Keratinocyte (primary cell): ENCODE measurements around the gene DPH2. TPM values are rescaled to one million over a fixed set of nuclear protein-coding genes. Genes with fewer than 3 reads are reported as not detected.

Experiments
- DNase-seq: peaks from one replicate; pipeline ENCODE4 v3.0.0-alpha.2; 2011; ENCODE audit warnings: low read depth, missing footprints, low spot score
- FAIRE-seq: peaks from 2 replicates; lab custom pipeline; 2011; peaks lifted over from hg19 to GRCh38; lab: Jason Lieb, UNC
- H2AFZ ChIP-seq: 2 replicates; pipeline ENCODE4 v1.6.0; 2012; ENCODE audit warnings: low read length, control low read depth, inconsistent platforms; ENCODE audit not compliant: control insufficient read depth
- H3K27ac ChIP-seq: 2 replicates; pipeline ENCODE4 v1.5.1; 2011; ENCODE audit warnings: low read length; ENCODE audit not compliant: control insufficient read depth, insufficient read depth
- H3K27me3 ChIP-seq: 3 replicates; pipeline ENCODE4 v1.6.0; 2011; ENCODE audit warnings: low read length; ENCODE audit not compliant: control insufficient read depth, insufficient read depth; ENCODE audit errors: extremely low read depth
- H3K36me3 ChIP-seq, 2 experiments: 2 replicates in 1 of 2; 3 replicates in 1 of 2; pipeline ENCODE4 v1.5.1; 2011; ENCODE audit warnings: low read length in 2 of 2, mild to moderate bottlenecking in 1 of 2; ENCODE audit not compliant: control insufficient read depth in 2 of 2, insufficient read depth in 2 of 2; ENCODE audit errors: extremely low read depth in 1 of 2
- H3K4me1 ChIP-seq: 3 replicates; pipeline ENCODE4 v1.5.1; 2011; ENCODE audit warnings: low read length; ENCODE audit not compliant: control insufficient read depth, insufficient read depth; ENCODE audit errors: extremely low read depth
- H3K4me2 ChIP-seq: 3 replicates; pipeline ENCODE4 v1.6.0; 2011; ENCODE audit warnings: low read depth, low read length; ENCODE audit not compliant: control insufficient read depth, insufficient read depth; ENCODE audit errors: extremely low read depth
- H3K4me3 ChIP-seq, 3 experiments: fragments of 200-600 bp in 1 of 3; sonication (generic) in 1 of 3; 2 replicates in 2 of 3; 3 replicates in 1 of 3; pipeline ENCODE4 v1.5.1; 2011 to 2016; ENCODE audit warnings: low read length in 3 of 3, mild to moderate bottlenecking in 3 of 3, control low read depth in 2 of 3, inconsistent platforms in 1 of 3, low read depth in 1 of 3, mixed read lengths in 1 of 3, mixed run types in 1 of 3, moderate library complexity in 1 of 3; ENCODE audit not compliant: control insufficient read depth in 2 of 3, insufficient read depth in 2 of 3; ENCODE audit errors: extremely low read depth in 1 of 3
- H3K79me2 ChIP-seq: 2 replicates; pipeline ENCODE4 v1.6.0; 2012; ENCODE audit warnings: low read length; ENCODE audit not compliant: control insufficient read depth, insufficient read depth
- H3K9ac ChIP-seq: 3 replicates; pipeline ENCODE4 v1.6.0; 2011; ENCODE audit warnings: low read length; ENCODE audit not compliant: control insufficient read depth, insufficient read depth; ENCODE audit errors: extremely low read depth
- H3K9me1 ChIP-seq: 3 replicates; pipeline ENCODE4 v1.6.0; 2011; ENCODE audit warnings: low read length; ENCODE audit not compliant: control insufficient read depth, insufficient read depth; ENCODE audit errors: extremely low read depth
- H3K9me3 ChIP-seq: 2 replicates; pipeline ENCODE4 v1.5.1; 2012; ENCODE audit warnings: low read depth, low read length; ENCODE audit not compliant: control insufficient read depth
- H4K20me1 ChIP-seq: 3 replicates; pipeline ENCODE4 v1.6.0; 2011; ENCODE audit warnings: low read length; ENCODE audit not compliant: control insufficient read depth, insufficient read depth; ENCODE audit errors: extremely low read depth
- CTCF ChIP-seq, 3 experiments: IDR thresholded peaks in 1 of 3; conservative IDR thresholded peaks in 1 of 3; optimal IDR thresholded peaks in 1 of 3; 2 replicates in 2 of 3; 3 replicates in 1 of 3; pipeline versions ENCODE3 to v1.5.1; 2011; ENCODE audit warnings: low read length in 3 of 3, mild to moderate bottlenecking in 3 of 3, moderate library complexity in 2 of 3, control low read depth in 1 of 3, inconsistent platforms in 1 of 3; ENCODE audit not compliant: insufficient read depth in 2 of 3; ENCODE audit errors: extremely low read depth in 1 of 3
- EZH2 ChIP-seq: IDR thresholded peaks from one replicate; pipeline ENCODE4 v1.6.1; 2012; ENCODE audit warnings: inconsistent platforms, mild to moderate bottlenecking, low read length, moderate library complexity
- dilution Hi-C: fragments of 300-500 bp; cut with MboI; formaldehyde crosslinking; loops from one replicate; pipeline ENCODE4 v1.7.0; 2020; ENCODE audit warnings: low sequenced_read_pairs; ENCODE audit not compliant: extremely low pct_ligation_motif_present
- polyA plus RNA-seq, 5 experiments: library from polyadenylated mRNA; depleted of rRNA in 3 of 5; stranded (reverse) in 3 of 5; stranded (forward) in 1 of 5; unstranded in 1 of 5; fragments of >200 nt; gene quantifications; 1 replicate in 1 of 5; 2 replicates in 3 of 5; 3 replicates in 1 of 5; pipeline versions ENCODE4 v1.2.1 to v1.2.3, GENCODE V29; 2011 to 2012; ENCODE audit warnings: missing spikeins in 2 of 5, low read depth in 1 of 5, low replicate concordance in 1 of 5

Gene DPH2
- polyA plus RNA-seq, 1 donor (not counting 4 experiments of a cell fraction or from before 2014, with no cell fraction given) = 30.3 TPM

GRCh38 chr1:43983253-43983899 is 13.6 kb downstream of the DPH2 start:
- FAIRE-seq (no peak), DNase-seq (no peak)
- no peak overlapping the region for H3K4me3 ChIP-seq
- H3K27me3 ChIP-seq = no peaks in the 10 kb centered on the region
- H3K4me2 ChIP-seq = no peak overlapping the region
- H4K20me1 ChIP-seq = no peaks in the 10 kb centered on the region
- H2AFZ ChIP-seq = no peak overlapping the region
- H3K36me3 ChIP-seq = peaks cover 19 to 50% of the 10 kb centered on the region in 2 experiments
- H3K9me3 ChIP-seq = no peaks in the 10 kb centered on the region
- H3K4me1 ChIP-seq = peaks cover 34% of the 10 kb centered on the region
- dilution Hi-C loops = no loop called here
- H3K9ac ChIP-seq = no peak overlapping the region
- peaks cover 44% of the 10 kb centered on the region for H3K79me2 ChIP-seq
- TF ChIP-seq CTCF (optimal IDR thresholded peaks at IDR 0.05 in 1 of 3, IDR thresholded peaks at IDR 0.05 in 1 of 3, conservative IDR thresholded peaks at IDR 0.05 in 1 of 3; ENCODE audit: extremely low read depth in 1 of 3, insufficient read depth in 2 of 3, low read length in 3 of 3) = no peak
- no peak for TF ChIP-seq EZH2
- no peaks in the 10 kb centered on the region for H3K9me1 ChIP-seq
- no peak overlapping the region for H3K27ac ChIP-seq

GRCh38 chr1:43984855-43985254 is 15.0 kb downstream of the DPH2 start:
- Histone ChIP-seq H3K9me3 (no peaks in the 10 kb centered on the region), H3K79me2 (peaks cover 42% of the 10 kb centered on the region), H2AFZ (no peak overlapping the region), H3K27me3 (no peaks in the 10 kb centered on the region), H4K20me1 (no peaks in the 10 kb centered on the region), H3K9me1 (no peaks in the 10 kb centered on the region), H3K4me3 (no peak overlapping the region), H3K4me1 (peaks cover 29% of the 10 kb centered on the region), H3K9ac (no peak overlapping the region), H3K27ac (no peak overlapping the region), H3K36me3 (peaks cover 19 to 47% of the 10 kb centered on the region in 2 experiments), H3K4me2 (no peak overlapping the region)
- FAIRE-seq (no peak), DNase-seq (no peak)
- no peak for TF ChIP-seq EZH2
- no peak for TF ChIP-seq CTCF (optimal IDR thresholded peaks at IDR 0.05 in 1 of 3, IDR thresholded peaks at IDR 0.05 in 1 of 3, conservative IDR thresholded peaks at IDR 0.05 in 1 of 3; ENCODE audit: extremely low read depth in 1 of 3, insufficient read depth in 2 of 3, low read length in 3 of 3)
- dilution Hi-C loops = no loop called here
